ENCODE results near the gene BID. TPM values are rescaled to one million over a fixed set of nuclear protein-coding genes. Genes with fewer than 3 reads are reported as not detected.
A peak's percentile ranks its signal among the peaks of the same experiment; 100 is the strongest.
"Not testable (repeated sequence)": the region's sequence is repeated elsewhere in the genome, so short reads cannot be mapped to it uniquely, and the experiment has no call there.

BID gene
- total RNA-seq, 2 donors from 2014 or later: 20.1 to 24.4 TPM

DNA sequence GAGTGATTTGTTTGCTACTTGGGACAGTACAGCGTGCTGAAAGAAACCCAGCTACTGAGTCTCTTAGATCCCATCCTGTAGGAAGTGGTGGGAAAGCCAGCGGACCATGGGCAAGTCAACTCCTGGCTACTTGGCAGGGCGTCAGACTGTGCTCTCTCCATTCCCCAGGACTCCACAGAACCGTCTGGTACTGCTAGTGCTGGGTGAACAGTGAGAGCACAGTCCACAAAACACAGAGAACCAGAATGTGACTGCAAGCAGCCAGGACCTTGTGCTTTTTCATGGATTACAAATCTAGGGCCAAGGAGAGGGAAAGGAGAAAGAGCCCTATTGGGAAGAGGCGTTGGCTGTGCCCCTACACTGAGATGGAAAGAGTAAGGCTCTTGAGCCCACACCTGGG, 10.2 kb downstream of the BID start:
- no peak overlapping the region for H3K4me3 ChIP-seq (ENCODE audit: low read length)
- no peaks in the 10 kb centered on the region for H3K4me1 Mint-ChIP-seq
- H3K9me3 Mint-ChIP-seq: no peaks in the 10 kb centered on the region
- H3K27ac Mint-ChIP-seq: no peak overlapping the region
- no peaks in the 10 kb centered on the region for H3K9me3 ChIP-seq (ENCODE audit: control insufficient read depth, low read length)
- TF ChIP-seq, protein P1, sequence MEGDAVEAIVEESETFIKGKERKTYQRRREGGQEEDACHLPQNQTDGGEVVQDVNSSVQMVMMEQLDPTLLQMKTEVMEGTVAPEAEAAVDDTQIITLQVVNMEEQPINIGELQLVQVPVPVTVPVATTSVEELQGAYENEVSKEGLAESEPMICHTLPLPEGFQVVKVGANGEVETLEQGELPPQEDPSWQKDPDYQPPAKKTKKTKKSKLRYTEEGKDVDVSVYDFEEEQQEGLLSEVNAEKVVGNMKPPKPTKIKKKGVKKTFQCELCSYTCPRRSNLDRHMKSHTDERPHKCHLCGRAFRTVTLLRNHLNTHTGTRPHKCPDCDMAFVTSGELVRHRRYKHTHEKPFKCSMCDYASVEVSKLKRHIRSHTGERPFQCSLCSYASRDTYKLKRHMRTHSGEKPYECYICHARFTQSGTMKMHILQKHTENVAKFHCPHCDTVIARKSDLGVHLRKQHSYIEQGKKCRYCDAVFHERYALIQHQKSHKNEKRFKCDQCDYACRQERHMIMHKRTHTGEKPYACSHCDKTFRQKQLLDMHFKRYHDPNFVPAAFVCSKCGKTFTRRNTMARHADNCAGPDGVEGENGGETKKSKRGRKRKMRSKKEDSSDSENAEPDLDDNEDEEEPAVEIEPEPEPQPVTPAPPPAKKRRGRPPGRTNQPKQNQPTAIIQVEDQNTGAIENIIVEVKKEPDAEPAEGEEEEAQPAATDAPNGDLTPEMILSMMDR (conservative IDR thresholded peaks at IDR 0.05): no peak
- no peaks in the 10 kb centered on the region for H3K36me3 Mint-ChIP-seq (ENCODE audit: low read depth)
- no peaks in the 10 kb centered on the region for H3K36me3 ChIP-seq (ENCODE audit: control insufficient read depth, insufficient read depth, low read length)
- no peak overlapping the region for H3K4me3 Mint-ChIP-seq
- DNase-seq: no peak
- H3K4me1 ChIP-seq (ENCODE audit: control insufficient read depth, insufficient read depth, low read length): no peaks in the 10 kb centered on the region
- H3K27me3 Mint-ChIP-seq (ENCODE audit: insufficient read depth): no peaks in the 10 kb centered on the region
- H3K9ac ChIP-seq (ENCODE audit: extremely low read depth, low read length, poor library complexity, severe bottlenecking): no peak overlapping the region
- WGBS, 2 experiments (ENCODE audit: insufficient coverage in 1 of 2, insufficient read length in 1 of 2): 89 to 90% methylated on average over 4 to 5 of the region's 5 CpGs
- no peaks in the 10 kb centered on the region for H3K27me3 ChIP-seq (ENCODE audit: control insufficient read depth, insufficient read depth, low read length, poor library complexity, severe bottlenecking)
- no peak overlapping the region for H3K27ac ChIP-seq (ENCODE audit: low read depth, low read length)

DNA sequence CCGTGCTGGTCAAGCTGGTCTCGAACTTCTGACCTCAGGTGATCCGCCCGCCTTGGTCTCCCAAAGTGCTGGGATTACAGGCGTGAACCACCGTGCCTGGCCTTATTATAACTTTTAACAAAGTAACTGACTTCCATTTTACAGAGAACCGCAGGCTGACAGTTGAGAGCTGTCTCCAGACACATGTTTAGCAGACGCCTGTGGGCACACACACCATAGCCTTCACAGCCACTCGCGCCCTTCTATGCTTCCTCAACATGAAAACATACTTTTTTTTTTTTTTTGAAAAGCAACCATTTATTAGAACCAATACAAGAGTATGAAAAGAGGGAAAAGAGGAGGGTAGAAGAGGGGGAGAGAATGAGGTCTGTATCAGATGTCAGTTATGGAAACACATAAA, 10.8 kb downstream of the BID start:
- DNase-seq; H3K9me3 ChIP-seq (ENCODE audit: control insufficient read depth, low read length); H3K27ac ChIP-seq (ENCODE audit: low read depth, low read length); H3K36me3 Mint-ChIP-seq (ENCODE audit: low read depth); H3K4me1 Mint-ChIP-seq; H3K4me3 ChIP-seq (ENCODE audit: low read length); H3K9ac ChIP-seq (ENCODE audit: extremely low read depth, low read length, poor library complexity, severe bottlenecking); H3K4me3 Mint-ChIP-seq; H3K27me3 ChIP-seq (ENCODE audit: control insufficient read depth, insufficient read depth, low read length, poor library complexity, severe bottlenecking); H3K36me3 ChIP-seq (ENCODE audit: control insufficient read depth, insufficient read depth, low read length); H3K27ac Mint-ChIP-seq; H3K4me1 ChIP-seq (ENCODE audit: control insufficient read depth, insufficient read depth, low read length); H3K27me3 Mint-ChIP-seq (ENCODE audit: insufficient read depth); H3K9me3 Mint-ChIP-seq: not testable (repeated sequence)
- WGBS, 2 experiments (ENCODE audit: insufficient coverage in 1 of 2, insufficient read length in 1 of 2): 91 to 92% methylated on average over 8 to 10 of the region's 10 CpGs

DNA sequence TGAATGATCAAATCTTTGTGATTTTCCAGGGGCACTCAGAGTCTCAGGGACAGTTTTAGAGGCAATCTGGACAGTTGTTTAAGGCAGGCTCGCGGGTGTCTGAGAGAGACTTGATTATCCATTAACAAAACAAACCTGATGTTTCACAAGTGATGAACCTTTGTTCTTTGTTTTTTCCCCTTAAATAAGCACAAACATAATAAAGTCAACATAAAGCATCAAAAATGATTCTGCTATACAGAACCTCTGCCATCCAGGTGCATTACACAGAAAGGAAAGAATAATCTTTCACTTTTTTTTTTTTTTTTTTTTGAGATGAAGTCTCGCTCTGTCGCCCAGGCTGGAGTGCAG, 13.2 kb downstream of the BID start:
- Mint-ChIP-seq H3K27me3 (ENCODE audit: insufficient read depth) (no peaks in the 10 kb centered on the region), H3K36me3 (ENCODE audit: low read depth) (no peaks in the 10 kb centered on the region), H3K4me3 (no peak overlapping the region), H3K4me1 (no peaks in the 10 kb centered on the region), H3K27ac (no peak overlapping the region), H3K9me3 (no peaks in the 10 kb centered on the region)
- Histone ChIP-seq H3K36me3 (ENCODE audit: control insufficient read depth, insufficient read depth, low read length) (no peaks in the 10 kb centered on the region), H3K9me3 (ENCODE audit: control insufficient read depth, low read length) (no peaks in the 10 kb centered on the region), H3K9ac (ENCODE audit: extremely low read depth, low read length, poor library complexity, severe bottlenecking) (no peak overlapping the region), H3K27ac (ENCODE audit: low read depth, low read length) (no peak overlapping the region), H3K27me3 (ENCODE audit: control insufficient read depth, insufficient read depth, low read length, poor library complexity, severe bottlenecking) (no peaks in the 10 kb centered on the region), H3K4me1 (ENCODE audit: control insufficient read depth, insufficient read depth, low read length) (no peaks in the 10 kb centered on the region), H3K4me3 (ENCODE audit: low read length) (no peak overlapping the region)
- TF ChIP-seq, protein P1 (conservative IDR thresholded peaks at IDR 0.05): no peak
- DNase-seq: no peak
- WGBS, 2 experiments (ENCODE audit: insufficient coverage in 1 of 2, insufficient read length in 1 of 2): 92% methylated on average over 2 of the region's 4 CpGs; no CpG with 5 or more reads in 1 of the 2 experiments

DNA sequence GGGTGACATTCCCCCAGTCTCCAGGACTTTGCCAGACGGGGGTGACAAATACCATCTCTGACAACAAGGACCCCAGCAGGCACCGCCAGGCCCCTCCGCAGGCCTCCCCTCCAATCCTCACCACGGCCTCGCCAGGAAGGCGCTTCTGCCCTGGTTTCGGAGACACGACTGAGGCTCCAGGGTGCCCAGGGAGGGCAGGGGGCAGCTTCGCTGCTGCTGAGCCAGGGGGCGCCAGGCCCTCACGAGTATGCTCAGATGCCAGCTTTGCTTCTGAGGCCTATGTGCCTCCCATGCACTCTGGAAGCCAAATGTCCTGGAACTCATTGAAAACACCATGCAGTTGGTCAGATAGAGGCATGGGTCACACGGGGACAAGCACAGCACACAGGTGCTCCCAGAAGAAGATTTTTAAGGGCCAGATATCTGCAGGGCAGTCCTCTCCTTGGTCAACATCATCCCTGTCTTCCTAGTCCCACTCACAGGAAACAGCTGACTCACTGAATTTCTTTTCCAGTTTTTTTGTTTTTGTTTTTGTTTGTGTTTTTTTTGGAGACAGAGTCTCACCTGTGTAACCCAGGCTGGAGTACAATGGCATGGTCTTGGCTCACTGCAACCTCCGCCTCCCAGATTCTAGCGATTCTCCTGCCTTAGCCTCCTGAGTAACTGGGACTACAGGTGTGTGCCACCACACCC, 19.9 kb downstream of the BID start:
- no peaks in the 10 kb centered on the region for H3K36me3 ChIP-seq (ENCODE audit: control insufficient read depth, insufficient read depth, low read length)
- TF ChIP-seq, protein P1 (conservative IDR thresholded peaks at IDR 0.05): peak; percentile 71
- peak; percentile 73 for DNase-seq
- Mint-ChIP-seq H3K27me3 (ENCODE audit: insufficient read depth) (no peaks in the 10 kb centered on the region), H3K27ac (no peak overlapping the region), H3K4me3 (no peak overlapping the region), H3K4me1 (no peaks in the 10 kb centered on the region), H3K36me3 (ENCODE audit: low read depth) (no peaks in the 10 kb centered on the region), H3K9me3 (no peaks in the 10 kb centered on the region)
- no peaks in the 10 kb centered on the region for H3K27me3 ChIP-seq (ENCODE audit: control insufficient read depth, insufficient read depth, low read length, poor library complexity, severe bottlenecking)
- 87 to 88% methylated on average over 7 to 14 of the region's 14 CpGs for WGBS, 2 experiments (ENCODE audit: insufficient coverage in 1 of 2, insufficient read length in 1 of 2)
- no peaks in the 10 kb centered on the region for H3K4me1 ChIP-seq (ENCODE audit: control insufficient read depth, insufficient read depth, low read length)
- H3K9me3 ChIP-seq (ENCODE audit: control insufficient read depth, low read length): no peaks in the 10 kb centered on the region
- no peak overlapping the region for H3K4me3 ChIP-seq (ENCODE audit: low read length)
- no peak overlapping the region for H3K9ac ChIP-seq (ENCODE audit: extremely low read depth, low read length, poor library complexity, severe bottlenecking)
- H3K27ac ChIP-seq (ENCODE audit: low read depth, low read length): no peak overlapping the region
